GM21367 (cell line): ENCODE data around the gene OR51A7.
"Not testable (repeated sequence)": the region's sequence is repeated elsewhere in the genome, so short reads cannot be mapped to it uniquely, and the experiment has no call there.

Experiments used
- ATAC-seq: cut with Tn5 transposase; IDR thresholded peaks from one replicate; pipeline ENCODE4 v1.9.1; 2021; ENCODE audit not compliant: unreplicated experiment

OR51A7 gene

DNA sequence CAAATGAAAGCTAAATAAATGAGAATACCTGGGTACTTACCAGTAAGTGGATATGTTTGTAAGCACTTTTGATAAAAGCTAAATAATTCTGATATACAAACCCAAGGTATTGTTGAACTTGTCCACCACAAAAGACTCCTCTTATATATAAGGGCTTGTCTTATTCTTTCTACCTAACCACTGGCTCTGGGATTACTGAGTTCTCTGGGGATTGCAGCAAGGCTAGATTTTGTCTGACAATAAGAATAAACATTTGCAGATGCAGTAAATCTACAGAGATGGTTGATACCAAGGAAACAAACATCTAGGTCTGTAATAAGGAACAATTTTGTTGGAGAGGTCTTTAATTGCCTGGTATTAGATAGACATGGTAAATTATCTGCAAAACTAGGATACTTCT lies 43.9 kb downstream of the OR51A7 start, which contains the start of gene OR51A4:
OR51A4 (minus strand) TSS at position 101 of the 400 bp plus-strand sequence. CDS start 505 bp downstream, outside the sequence.
- ATAC-seq, result no peak

- not testable (repeated sequence) for ATAC-seq
Measured at GRCh38 chr11:4955613-4956012, 52.0 kb downstream of the OR51A7 start, which contains the start of gene OR51A2. Gene OR51A2 (minus strand): TSS chr11:4955713. CDS start chr11:4955713, 0 bp downstream.

DNA sequence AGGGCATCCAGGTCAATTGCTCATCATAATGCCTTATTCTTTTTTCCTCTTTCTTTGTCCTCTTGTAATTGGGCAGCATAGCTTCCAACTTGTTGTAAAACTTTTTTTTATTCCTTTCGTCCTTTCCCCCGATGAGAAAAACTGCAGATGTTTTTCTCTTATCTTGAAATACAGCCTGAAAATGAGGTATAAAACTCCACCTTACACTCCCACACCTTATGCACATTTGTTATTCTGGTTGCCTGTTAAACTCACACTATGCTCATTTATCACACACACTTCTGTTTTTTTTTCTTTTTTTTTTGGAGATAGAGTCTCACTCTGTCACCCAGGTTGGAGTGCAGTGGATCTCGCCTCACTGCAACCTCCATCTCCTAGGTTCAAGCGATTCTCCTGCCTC lies 53.8 kb downstream of the OR51A7 start:
- no peak for ATAC-seq
